ENCODE results near the gene SLC35G6. TPM values are rescaled to one million over a fixed set of nuclear protein-coding genes. Genes with fewer than 3 reads are reported as not detected.
A peak's percentile ranks its signal among the peaks of the same experiment; 100 is the strongest.

Gene SLC35G6
- total and polyA plus RNA-seq, 2 of the 13 experiments (the other 11 are each of a cell fraction or from before 2014, with no cell fraction given) = 0.07 TPM; not detected in 1

GRCh38 chr17:7477392-7478275, 3.6 kb upstream of the SLC35G6 start (continued):
- TF ChIP-seq ARNT2 (CRISPR knock-in tag; IDR thresholded peaks at IDR 0.05; ENCODE audit: low read depth) = no peak
- TF ChIP-seq ZNF10 (CRISPR knock-in tag; IDR thresholded peaks at IDR 0.05; ENCODE audit: borderline replicate concordance, low read depth) = no peak
- 0 out of 2 replicates have a peak, but pooled peaks have one; percentile 42 for TF ChIP-seq PAX8 (CRISPR knock-in tag; IDR thresholded peaks at IDR 0.05; ENCODE audit: borderline replicate concordance)
- no peak for TF ChIP-seq HNRNPL (IDR thresholded peaks at IDR 0.05; ENCODE audit: low read depth, low read length)
- no peak for TF ChIP-seq ZKSCAN8 (CRISPR knock-in tag; IDR thresholded peaks at IDR 0.05; ENCODE audit: borderline replicate concordance)
- TF ChIP-seq KLF9 (CRISPR knock-in tag; IDR thresholded peaks at IDR 0.05; ENCODE audit: low read depth) = no peak
- TF ChIP-seq MEIS1 (CRISPR knock-in tag; IDR thresholded peaks at IDR 0.05; ENCODE audit: borderline replicate concordance) = 0 out of 2 replicates have a peak, but pooled peaks have one; percentile 67
- no peak for TF ChIP-seq RFXANK (CRISPR knock-in tag; IDR thresholded peaks at IDR 0.05)
- peak; percentile 31 to 33; a peak in 2 of 4 replicates for TF ChIP-seq MAFK (conservative IDR thresholded peaks at IDR 0.05 in 1 of 2, IDR thresholded peaks at IDR 0.05 in 1 of 2; ENCODE audit: low read length in 2 of 2)
- peak; percentile 41 for TF ChIP-seq PATZ1 (CRISPR knock-in tag; IDR thresholded peaks at IDR 0.05)
- TF ChIP-seq ZBED4 (CRISPR knock-in tag; IDR thresholded peaks at IDR 0.05; ENCODE audit: borderline replicate concordance) = no peak
- TF ChIP-seq ZBTB40 (IDR thresholded peaks at IDR 0.05) = no peak
- no peak for TF ChIP-seq ZBTB40 (CRISPR knock-in tag; IDR thresholded peaks at IDR 0.05)

Data from HepG2 (cell line).